AG04450 (cell line): ENCODE results near the gene SYT17. TPM values are rescaled to one million over a fixed set of nuclear protein-coding genes. Genes with fewer than 3 reads are reported as not detected.

ENCODE experiments used
- CTCF ChIA-PET: fragments of 300-600, 350-600 bp; formaldehyde crosslinking; extraction: SDS; loops from one replicate; lab custom pipeline; 2022; ENCODE audit warnings: antibody characterized with exemption, inconsistent platforms; lab: Charles Lee
- POLR2A ChIA-PET: fragments of 350-600 bp; formaldehyde crosslinking; extraction: SDS; loops from one replicate; lab custom pipeline; 2021; ENCODE audit warnings: antibody characterized with exemption, inconsistent platforms; lab: Yijun Ruan, JAX
- DNase-seq: peaks from one replicate; pipeline ENCODE4 v3.0.0-alpha.2; 2011; ENCODE audit warnings: low read depth, low spot score
- H3K27ac ChIP-seq: one replicate; pipeline ENCODE4 v1.5.1; 2012; ENCODE audit warnings: low read depth, low read length, control low read depth
- H3K27me3 ChIP-seq: one replicate; pipeline ENCODE4 v1.6.0; 2012; ENCODE audit warnings: low read length; ENCODE audit not compliant: control insufficient read depth, insufficient read depth
- H3K4me3 ChIP-seq: 2 replicates; pipeline ENCODE4 v1.5.1; 2011; ENCODE audit warnings: mild to moderate bottlenecking, low read depth, low read length, control low read depth
- H3K9me3 ChIP-seq: 2 replicates; pipeline ENCODE4 v1.5.1; 2012; ENCODE audit warnings: low read length; ENCODE audit not compliant: control insufficient read depth, insufficient read depth
- CTCF ChIP-seq: IDR thresholded peaks from 2 replicates; pipeline ENCODE4 v1.5.1; 2011; ENCODE audit warnings: low read depth, low read length, control low read depth, inconsistent platforms
- polyA plus RNA-seq: library from polyadenylated mRNA; depleted of rRNA; stranded (reverse); fragments of >200 nt; gene quantifications from 2 replicates; pipeline ENCODE4 v1.2.3, GENCODE V29; 2011

Gene SYT17
- polyA plus RNA-seq, 1 experiment = 0.27 TPM

GRCh38 chr16:19242186-19242585, 74.1 kb downstream of the SYT17 start:
- H3K27ac ChIP-seq = no peak overlapping the region
- ChIA-PET CTCF (no interaction called here), POLR2A (no interaction called here)
- TF ChIP-seq CTCF = no peak
- no peaks in the 10 kb centered on the region for H3K27me3 ChIP-seq
- H3K9me3 ChIP-seq = peaks cover 22% of the 10 kb centered on the region
- H3K4me3 ChIP-seq = no peak overlapping the region
- DNase-seq = no peak

- POLR2A ChIA-PET = no interaction called here
- Histone ChIP-seq H3K27me3 (no peaks in the 10 kb centered on the region), H3K9me3 (peaks cover 22% of the 10 kb centered on the region), H3K27ac (no peak overlapping the region), H3K4me3 (no peak overlapping the region)
- CTCF ChIA-PET = no interaction called here
- DNase-seq = no peak
- TF ChIP-seq CTCF = no peak
Measured at GRCh38 chr16:19242987-19243575, 75.0 kb downstream of the SYT17 start.

- POLR2A ChIA-PET = no interaction called here
Measured at GRCh38 chr16:19245326-19245925, 77.4 kb downstream of the SYT17 start.

GRCh38 chr16:19252904-19253303, 84.9 kb downstream of the SYT17 start:
- ChIA-PET CTCF (no interaction called here), POLR2A (no interaction called here)
- Histone ChIP-seq H3K9me3 (no peaks in the 10 kb centered on the region), H3K27ac (no peak overlapping the region), H3K4me3 (no peak overlapping the region), H3K27me3 (no peaks in the 10 kb centered on the region)
- TF ChIP-seq CTCF = no peak
- DNase-seq = no peak

More at GRCh38 chr16:19245326-19245925, 77.4 kb downstream of the SYT17 start:
- Histone ChIP-seq H3K4me3 (no peak overlapping the region), H3K27me3 (no peaks in the 10 kb centered on the region), H3K9me3 (peaks cover 12% of the 10 kb centered on the region), H3K27ac (no peak overlapping the region)
- CTCF ChIA-PET = no interaction called here
- no peak for DNase-seq
- no peak for TF ChIP-seq CTCF

- Histone ChIP-seq H3K27ac (no peak overlapping the region), H3K9me3 (no peaks in the 10 kb centered on the region), H3K4me3 (no peak overlapping the region), H3K27me3 (no peaks in the 10 kb centered on the region)
- ChIA-PET CTCF (no interaction called here), POLR2A (no interaction called here)
- no peak for DNase-seq
- TF ChIP-seq CTCF = no peak
Measured at GRCh38 chr16:19254611-19255010, 86.6 kb downstream of the SYT17 start.
